Amniotic epithelial cell (primary cell): ENCODE data around the gene MYOF.
"Not testable (repeated sequence)": the region's sequence is repeated elsewhere in the genome, so short reads cannot be mapped to it uniquely, and the experiment has no call there.

Source experiments
- DNase-seq: peaks from one replicate; pipeline ENCODE4 v3.0.0-alpha.2; 2010; ENCODE audit warnings: low read depth

MYOF gene

DNA sequence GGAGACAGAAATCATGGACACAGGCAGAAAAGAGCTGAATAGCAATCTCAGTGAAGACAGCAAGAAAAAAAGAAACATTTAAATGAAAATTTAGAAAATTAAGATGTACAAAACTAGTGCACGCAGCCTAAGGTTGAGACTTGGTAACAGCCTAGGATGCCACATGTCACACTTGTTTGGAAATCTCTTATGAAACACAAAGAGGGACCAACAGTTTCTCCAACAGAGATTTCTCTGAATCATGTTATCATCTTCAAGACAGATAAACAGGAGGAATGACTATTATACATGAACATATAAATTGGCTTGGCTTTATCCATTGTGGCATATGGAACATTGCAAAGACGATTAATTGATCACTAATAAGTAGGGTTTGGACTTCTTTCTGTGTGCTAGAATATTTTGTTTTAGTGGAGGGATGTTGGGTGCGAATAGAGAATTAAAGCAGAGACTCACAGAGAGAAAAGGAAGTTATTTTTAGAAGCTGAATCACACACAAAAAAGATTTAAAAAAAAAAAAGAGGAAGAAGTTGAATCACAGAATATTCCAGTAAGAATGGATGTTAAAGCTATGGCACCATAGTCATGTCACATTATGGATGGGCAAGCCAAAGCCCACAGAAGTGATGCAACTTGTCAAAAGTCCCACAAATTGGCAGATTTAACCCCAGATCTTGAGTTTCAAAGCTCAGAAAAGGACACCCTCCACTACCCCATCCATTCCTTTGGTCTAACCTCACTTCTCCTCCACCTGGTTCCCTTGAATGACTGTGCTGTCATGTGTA is 91.6 kb downstream of the MYOF start:
- DNase-seq = no peak

DNA sequence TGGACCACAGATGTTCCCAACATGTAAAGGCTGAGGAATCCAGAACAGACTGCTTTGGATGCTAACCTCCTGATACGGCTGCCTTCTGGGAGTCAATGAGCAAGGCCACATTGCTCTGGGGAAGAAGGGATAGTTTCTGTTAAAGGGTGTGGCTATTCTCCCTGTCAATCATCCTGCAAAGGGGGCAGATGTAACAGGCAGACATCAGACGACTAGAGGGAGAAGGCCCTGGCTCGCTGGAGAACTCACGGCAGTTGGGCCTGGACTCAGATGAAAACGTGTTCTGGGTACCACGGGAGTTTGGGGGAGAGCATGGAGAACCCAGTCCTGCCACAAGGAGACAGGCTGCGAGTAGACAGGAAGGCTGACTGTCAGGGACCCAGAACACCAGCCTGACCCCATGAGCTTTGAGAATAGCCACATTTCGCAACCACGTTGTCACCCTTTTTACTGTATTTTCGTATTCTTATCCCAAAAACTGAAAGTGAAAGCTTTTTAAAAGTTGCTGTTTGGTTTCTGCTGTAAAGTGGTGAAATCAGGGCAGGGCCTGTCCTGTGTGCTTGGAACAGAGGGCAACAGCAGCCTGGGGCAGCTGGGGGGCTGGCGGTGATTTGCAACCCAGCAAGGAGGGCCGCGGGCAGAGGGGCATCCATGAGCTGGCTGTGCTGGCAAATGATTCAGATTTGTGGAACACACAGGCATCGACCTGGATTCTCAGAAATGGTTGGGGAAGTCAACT is 95.3 kb downstream of the MYOF start:
- DNase-seq = peak; percentile 19

DNA sequence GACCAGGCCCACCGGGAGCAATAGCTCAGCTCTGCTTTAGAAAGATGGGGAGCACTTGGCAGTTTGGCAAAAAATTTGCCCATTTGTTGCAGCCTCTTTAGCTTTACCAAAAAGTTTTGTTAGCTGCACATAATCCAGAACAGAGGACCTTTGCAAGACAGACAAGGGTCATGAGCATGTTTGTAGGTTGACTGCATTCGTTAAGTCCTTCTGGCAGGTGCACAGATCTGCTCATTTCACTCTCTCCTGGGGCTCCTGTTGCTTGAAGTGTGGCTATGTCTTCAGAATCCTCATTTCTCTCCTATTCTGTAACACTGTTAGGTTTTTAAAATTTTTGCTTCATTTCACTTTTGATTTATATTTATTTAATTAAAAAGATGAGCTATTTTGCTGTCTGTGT is 96.8 kb downstream of the MYOF start:
- no peak for DNase-seq

DNA sequence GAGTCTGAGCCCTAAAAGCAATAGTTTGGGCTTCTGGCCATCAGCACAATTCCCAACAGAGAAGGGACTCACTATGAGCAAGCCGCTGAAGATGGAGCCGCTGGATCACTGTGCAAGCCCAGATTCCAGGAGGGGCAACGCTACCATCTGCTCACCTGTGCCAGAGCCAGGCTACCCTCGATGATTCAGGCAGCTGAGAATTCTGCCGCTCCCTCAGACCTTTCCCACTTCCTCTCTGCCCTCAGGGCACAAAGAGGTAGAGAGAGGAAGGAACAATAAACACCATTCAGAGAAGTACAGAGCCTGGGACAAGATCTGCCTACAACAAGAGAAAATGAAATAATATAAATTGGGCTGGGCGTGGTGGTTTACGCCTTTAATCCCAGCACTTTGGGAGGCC is 98.1 kb downstream of the MYOF start:
- DNase-seq = no peak

DNA sequence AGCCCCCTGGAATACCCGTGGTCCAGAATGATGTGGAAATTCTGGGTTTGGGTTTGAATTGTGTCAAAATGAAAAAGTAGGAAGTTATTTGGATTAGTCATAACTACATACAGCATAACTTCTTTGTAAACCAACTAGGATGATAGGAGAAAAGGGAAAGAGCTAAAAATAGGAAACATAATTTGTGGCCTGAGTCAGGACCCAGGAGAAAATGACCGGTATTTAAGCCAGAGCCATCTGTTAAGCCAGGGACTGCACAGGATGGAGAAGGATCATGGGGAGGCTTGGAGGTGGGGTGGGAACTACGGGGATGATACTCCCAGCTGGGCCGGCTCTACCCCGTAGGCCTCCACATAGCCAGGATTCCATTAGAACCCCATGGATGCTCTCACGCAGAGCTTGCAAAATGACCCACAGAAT is 98.6 kb downstream of the MYOF start:
- DNase-seq = peak; percentile 94

DNA sequence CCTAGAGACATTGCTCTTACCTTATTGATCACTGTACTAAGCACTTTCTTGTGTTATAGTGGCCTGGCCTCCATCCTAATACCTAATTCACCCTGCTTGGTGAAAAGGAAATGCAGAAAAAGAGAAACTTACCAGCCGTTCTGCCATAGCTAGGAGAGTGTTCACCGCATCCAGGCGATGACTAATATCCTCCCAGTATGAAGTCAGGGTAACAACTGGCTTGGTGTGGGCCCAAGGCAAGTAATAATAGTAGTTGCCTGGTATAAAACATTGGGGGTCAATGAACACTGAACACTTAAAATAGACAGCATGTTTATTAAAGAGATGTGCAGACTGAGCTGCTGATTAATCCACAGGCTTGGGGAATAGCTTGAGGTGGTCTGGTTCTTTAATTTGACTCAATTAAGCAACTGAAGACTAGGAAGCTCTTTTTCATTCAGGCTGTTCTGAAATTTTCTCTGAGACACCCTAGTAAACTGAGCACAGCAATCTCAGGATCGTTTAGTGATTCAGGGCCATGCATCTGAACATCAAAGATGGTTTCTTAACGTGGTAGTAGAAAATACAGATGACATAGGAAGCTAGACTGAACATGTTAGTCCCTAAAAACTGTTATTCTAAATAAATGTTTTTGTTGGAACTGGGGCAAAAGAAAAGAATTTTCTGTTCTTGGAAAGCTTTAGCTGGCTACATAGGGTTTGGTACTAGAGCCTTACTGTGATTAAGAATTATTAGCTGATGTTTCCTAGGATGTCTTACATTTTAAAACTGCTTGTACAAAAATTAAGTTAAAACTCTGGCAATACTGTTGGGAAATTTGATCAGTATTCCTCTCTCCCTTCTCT is 102.2 kb downstream of the MYOF start:
- DNase-seq = peak; percentile 60

DNA sequence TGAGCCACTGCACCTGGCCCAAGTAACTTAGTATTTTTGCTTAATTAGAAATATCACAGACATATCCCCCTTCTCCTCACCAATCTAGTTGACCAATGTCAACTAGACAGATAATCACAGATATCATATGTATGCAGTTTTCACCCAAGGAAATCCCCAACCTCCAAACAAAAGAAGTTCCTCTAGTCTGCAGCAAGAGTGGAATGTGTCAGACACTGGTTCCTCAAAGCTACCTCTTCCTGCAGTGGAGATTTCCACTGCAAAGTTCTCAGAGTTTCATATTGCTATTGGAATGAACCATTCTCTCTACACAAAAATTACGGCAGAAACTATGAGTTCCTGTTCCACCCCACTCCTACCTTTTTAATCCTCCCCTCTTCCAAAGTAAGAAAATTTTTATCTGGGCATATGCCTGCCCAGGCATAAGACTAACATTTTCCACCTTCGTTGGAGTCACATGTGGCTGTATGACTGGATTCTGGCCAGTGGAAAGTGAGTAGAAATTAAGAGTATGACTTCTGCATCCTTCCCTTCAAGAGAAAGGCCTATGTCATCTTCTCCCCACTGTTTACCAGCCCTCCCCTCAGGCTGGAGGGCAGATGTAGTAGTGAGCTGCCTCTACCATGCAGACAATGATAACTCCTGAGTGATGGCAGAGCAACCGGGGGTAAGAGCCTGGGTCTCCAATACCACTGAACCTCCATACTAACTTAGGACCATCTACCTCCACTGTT is 103.0 kb downstream of the MYOF start:
- no peak for DNase-seq

DNA sequence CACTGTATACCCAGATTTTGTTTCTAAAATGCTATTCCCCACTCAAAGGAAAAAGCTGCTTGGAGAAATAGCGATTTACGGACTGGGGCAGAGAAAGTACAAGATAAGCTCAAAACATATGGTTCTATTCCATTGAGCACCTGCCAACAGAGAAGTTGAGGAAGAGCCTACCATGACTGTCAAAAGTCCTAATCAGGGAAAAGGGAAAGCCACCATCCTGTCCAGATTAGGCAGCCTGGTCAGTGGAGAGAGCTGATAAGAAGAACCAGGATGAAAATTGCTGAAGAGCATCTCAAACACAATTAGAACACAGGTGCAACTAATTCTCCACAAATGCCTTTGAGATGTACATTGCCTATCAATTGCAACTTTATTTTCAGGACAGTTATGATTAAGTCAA is 104.1 kb downstream of the MYOF start:
- DNase-seq = no peak

DNA sequence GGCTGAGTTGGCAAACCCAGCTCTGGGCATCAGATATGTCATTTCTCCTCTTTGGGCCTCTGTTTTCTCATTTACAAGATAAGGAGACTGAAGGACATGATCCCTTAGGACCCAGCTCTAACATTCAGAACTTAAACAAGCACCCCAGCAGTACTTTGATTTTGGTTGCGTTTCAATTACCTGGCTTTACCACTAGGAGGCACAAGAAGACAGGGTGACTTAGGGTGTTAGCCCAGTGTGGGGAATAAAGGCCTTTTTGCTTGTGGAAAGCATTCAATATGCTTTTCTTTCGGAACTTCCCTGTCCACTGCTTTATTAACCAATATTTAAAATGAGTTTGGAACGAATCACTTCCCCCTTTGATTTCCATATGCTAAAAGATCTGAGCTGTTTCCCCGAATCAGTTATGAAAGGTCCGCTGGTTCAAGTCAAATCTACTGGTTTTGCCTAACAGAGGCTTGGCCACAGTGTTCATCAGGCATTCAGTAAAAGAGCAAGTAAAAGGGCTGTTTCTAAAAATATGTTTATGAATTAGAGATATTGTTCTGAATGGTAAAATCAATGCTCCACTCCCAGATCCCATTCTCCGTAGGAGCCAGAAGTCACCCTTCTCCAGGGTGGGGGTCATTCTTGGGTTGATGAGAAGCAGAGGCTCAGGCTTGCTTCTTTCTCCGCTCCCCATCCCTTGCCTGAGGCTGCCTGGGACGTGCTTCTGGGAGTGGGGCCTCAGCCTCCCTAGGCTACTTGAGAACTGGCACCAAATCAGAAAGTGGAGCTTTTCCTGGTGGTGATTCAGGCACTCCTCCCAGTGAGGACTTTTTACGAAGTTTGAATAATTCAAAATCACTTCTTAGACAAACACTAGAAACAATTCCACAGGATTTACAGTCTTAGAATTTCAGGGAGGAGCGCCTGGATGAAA is 105.5 kb downstream of the MYOF start:
- DNase-seq = peak; percentile 85

DNA sequence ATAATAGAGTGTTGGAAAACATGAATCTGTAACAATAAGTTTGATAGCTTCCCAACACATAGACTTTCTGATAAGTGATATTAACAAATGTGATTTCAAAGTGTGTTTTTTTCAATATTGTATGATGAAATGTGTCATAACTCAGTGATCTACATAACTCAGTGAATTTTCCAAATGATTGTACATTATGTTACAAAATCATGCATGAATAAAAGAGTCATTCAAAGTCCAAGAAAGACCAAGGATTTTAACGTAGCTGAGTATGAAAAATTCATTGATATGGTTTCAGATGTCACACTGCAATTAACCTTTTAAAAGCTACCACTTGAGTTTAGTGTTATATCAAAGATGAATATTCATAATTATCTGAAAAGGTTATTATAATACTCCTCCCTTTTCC is 111.2 kb downstream of the MYOF start:
- DNase-seq = no peak

DNA sequence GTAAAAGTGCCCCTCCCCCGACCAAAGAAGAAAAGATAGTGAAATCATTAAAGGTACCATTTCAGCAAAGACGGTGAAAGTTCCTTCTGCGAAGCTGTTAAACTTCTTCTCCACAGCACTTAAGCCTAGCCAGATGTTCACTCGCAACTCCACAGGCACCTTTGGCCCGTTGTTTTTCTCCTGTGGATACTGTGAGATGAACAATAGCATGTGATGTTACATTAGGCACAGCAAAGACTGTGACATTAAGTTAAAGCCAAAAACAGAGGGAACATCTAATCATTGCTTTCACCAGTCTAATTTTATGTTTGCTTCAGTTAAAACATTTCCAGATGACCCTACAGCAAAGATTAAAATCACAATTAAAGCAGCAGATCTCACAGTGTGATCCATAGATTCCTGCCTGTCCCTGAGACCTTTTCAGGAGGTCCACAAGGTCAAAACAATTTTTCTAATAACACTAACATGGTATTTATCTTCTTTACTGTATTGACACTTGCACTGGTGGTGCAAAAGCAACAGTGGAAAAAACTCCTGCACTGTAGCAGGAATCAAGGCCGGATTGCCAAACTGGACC is 112.5 kb downstream of the MYOF start:
- DNase-seq = no peak

DNA sequence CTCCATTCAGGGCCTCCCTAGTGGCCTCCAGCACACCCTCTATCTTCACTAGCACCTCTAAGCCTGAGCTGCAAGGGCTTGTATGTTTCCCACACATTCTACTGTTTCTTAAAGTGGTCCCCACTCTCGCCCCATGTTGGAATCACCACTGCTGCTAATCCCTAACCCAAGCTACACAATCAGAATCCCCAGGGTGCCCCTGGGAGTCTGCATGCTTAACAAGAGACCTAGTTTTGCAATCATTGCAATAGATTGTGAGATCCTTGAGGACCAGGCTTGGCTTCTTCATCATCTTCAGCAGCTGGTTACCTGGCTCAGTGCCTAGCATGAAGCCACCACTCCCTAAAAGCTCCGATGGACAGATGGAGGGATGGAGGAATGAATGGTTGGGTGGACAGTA is 113.9 kb downstream of the MYOF start:
- DNase-seq = peak; percentile 22

DNA sequence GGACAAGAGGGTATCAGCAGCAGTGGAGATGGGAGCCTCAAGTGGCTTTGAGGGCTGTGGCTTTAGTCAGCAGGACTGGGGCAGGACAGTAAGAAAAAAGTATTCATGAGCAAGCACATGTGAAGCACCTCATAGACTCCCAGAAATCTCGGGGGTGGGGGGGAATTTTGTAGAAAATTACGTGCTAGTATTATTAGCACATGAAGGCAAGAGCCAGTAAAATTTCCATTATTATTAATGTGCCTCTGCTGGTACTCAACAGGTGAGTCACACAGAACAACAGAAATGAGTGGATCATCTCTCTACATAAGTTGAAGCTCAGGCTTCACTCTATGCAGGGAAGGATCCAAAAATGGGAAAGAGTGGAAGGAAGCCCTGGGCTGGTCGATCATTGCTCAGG is 114.5 kb downstream of the MYOF start:
- no peak for DNase-seq

DNA sequence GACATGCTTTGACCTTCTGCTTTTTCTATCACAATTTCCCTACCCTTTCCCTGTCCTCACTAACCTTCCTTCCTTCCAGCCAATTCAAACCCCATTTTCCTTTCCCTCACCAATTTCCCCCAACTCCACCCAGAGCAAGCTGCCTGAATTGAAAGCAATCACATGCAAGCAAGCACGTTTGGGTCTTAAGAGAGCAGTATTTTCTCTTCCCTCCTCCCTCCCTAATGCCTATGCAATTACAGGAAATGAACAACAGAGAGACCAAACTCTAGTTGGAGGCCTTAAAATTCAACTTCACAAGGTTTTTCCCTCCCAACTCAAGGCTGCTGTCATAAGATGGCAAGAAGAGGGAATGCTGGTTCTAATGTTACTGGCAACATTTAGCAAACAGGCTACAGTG is 117.2 kb downstream of the MYOF start:
- no peak for DNase-seq

DNA sequence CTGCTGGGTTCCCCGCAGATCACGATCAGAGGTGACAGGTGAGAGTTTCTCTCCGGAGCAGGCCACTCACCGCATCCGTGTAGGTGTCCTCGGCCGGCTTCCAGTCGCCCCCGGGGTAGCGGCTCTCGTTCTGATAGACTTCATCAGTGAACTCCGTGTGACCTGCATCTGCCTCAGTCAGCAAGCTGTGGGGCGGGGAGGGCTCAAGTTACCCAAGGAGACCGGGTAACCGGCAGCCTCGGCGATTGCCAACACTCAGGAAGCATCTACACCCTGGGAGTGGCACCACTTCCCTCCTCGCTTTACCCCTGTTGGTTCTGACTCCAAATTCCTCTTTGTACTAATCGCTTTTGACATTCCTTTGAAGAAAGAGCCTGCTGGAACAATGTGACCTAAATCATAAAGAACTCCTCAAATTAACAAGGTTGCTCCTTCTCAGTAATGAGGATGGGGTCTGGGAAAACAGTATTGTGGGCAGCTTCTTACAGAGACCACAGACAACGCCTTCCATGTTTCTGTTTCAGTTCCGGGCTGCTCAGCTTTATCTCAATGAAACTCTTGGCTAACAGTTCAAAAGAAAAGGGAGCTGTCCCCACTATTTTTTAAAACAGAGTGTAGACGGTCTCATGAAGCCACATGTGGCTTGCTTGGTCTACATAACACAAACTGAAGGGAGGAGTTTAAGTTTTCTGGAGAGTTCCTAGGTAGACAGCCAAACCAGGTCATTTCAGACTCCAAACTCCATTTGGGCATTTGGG is 118.1 kb downstream of the MYOF start:
- no peak for DNase-seq

DNA sequence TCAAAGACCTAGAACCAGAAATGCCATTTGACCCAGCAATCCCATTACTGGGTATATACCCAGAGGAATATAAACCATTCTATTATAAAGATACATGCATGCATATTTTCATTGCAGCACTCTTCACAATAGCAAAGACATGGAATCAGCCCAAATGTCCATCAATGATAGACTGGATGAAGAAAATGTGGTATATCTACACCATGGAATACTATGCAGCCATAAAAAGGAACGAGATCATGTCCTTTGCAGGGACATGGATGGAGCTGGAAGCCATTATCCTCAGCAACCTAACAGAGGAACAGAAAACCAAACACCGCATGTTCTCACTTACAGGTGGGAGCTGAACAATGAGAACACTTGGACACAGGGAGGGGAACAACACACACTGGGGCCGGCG is 123.7 kb downstream of the MYOF start:
- not testable (repeated sequence) for DNase-seq

DNA sequence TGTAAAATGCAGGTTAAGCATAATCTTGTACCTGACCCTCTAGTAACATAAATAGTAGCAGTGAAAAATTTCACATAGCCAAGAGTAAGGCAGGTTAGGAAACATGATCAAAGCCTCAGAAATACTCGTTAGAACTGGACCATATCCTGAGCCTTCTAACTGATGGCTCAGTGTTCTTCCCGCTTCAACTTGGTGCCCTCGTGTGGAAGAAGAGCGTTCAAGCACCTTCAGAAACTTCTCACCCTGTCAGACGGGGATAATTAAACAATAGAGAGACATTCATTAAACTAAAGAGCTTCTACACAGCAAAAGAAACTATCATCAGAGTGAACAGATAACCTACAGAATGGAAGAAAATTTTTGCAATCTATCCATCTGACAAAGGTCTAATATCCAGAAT is 124.5 kb downstream of the MYOF start:
- peak; percentile 53 for DNase-seq

DNA sequence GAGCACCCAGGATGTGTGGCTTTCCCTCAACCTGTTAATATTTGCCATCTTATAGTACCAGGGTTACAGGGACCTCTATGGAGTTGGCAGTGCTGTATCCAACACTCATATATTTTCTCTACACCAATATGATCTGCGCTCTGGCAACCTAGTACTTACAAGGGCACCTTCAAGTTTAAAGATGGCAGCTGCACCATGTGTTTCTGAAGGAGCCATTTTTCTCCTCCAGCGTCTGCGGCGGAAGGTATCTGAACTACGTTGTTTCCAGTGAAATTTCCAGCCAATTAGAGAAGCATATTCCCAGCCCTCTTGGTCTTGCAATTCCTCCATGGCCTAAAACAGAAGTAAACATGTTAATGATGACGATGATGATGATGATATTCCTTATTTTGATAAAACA is 125.6 kb downstream of the MYOF start:
- DNase-seq = no peak

DNA sequence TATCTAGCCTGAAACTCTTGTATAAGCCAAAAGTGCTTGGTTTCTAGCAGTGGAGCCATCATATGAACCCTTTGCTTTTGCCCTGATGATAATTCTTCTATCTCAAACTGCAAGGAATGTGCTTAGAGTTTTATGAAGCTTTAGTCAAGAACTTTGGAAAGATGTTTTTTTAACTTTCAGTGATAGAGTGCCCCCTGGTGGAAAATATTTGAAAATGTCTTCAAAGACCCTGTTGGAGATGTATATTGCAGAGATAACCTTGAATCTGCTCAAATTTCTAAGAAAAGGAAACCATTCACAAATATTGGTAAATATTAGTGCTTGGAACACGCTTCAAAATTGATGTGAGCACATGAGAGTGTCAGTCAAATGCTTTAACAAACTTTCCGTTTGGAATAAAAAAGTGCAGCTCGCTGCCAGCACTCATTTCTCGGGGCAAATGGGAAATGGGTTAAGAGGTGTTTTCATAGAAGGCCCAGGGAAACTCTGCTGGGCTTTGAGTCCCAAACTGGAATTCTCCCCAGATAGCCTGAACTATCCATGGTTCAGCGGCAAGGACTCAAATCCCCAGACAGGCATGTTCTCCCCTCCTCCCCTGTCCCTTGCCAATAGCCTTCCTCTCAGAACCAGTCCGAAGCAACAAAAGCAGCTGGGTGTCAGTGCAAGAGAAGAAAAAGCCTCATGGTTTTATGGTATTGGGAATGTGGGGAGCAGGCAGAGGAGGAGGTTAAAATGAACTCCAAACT is 129.3 kb downstream of the MYOF start:
- peak; percentile 36 for DNase-seq
